Trophoblast cell (in vitro differentiated cells and primary cell): ENCODE measurements around the gene EFNA2.

Experiments
- DNase-seq, 2 donors: peaks; one replicate each; pipeline ENCODE4 v3.0.0-alpha.2; 2016
- H2AFZ ChIP-seq: 2 replicates; pipeline ENCODE4 v1.6.1; 2013; ENCODE audit warnings: low read length, moderate library complexity, mild to moderate bottlenecking; ENCODE audit not compliant: insufficient read depth, poor library complexity
- H2AK5ac ChIP-seq: 2 replicates; pipeline ENCODE4 v1.6.1; 2013; ENCODE audit warnings: mild to moderate bottlenecking, low read length
- H2BK120ac ChIP-seq: 2 replicates; pipeline ENCODE4 v1.6.1; 2013; ENCODE audit warnings: low read length, mild to moderate bottlenecking, moderate library complexity; ENCODE audit not compliant: insufficient read depth, poor library complexity
- H2BK12ac ChIP-seq: 2 replicates; pipeline ENCODE4 v1.6.1; 2013; ENCODE audit warnings: mild to moderate bottlenecking, low read length, moderate library complexity
- H2BK5ac ChIP-seq: 2 replicates; pipeline ENCODE4 v1.6.1; 2013; ENCODE audit warnings: low read length, low read depth, moderate library complexity, mild to moderate bottlenecking; ENCODE audit not compliant: poor library complexity
- H3K14ac ChIP-seq: 2 replicates; pipeline ENCODE4 v1.6.1; 2013; ENCODE audit warnings: mild to moderate bottlenecking, low read length
- H3K18ac ChIP-seq: 2 replicates; pipeline ENCODE4 v1.6.1; 2013; ENCODE audit warnings: mild to moderate bottlenecking, low read length
- H3K23ac ChIP-seq: 2 replicates; pipeline ENCODE4 v1.6.1; 2013; ENCODE audit warnings: low read length
- H3K27ac ChIP-seq: 2 replicates; pipeline ENCODE4 v1.5.1; 2013; ENCODE audit warnings: low read depth, mild to moderate bottlenecking, inconsistent platforms, low read length, moderate library complexity
- H3K27me3 ChIP-seq: 2 replicates; pipeline ENCODE4 v1.6.1; 2013; ENCODE audit warnings: inconsistent platforms, mild to moderate bottlenecking, low read length, moderate library complexity; ENCODE audit not compliant: insufficient read depth
- H3K36me3 ChIP-seq, 2 experiments: 1 replicate in 1 of 2; 2 replicates in 1 of 2; pipeline ENCODE4 v1.6.1; 2013; ENCODE audit warnings: low read length in 2 of 2, mild to moderate bottlenecking in 2 of 2, moderate library complexity in 1 of 2; ENCODE audit not compliant: insufficient read depth in 2 of 2, control insufficient read depth in 1 of 2
- H3K4ac ChIP-seq: 2 replicates; pipeline ENCODE4 v1.6.1; 2013; ENCODE audit warnings: low read depth, mild to moderate bottlenecking, low read length, moderate library complexity
- H3K4me1 ChIP-seq, 2 experiments: 1 replicate in 1 of 2; 2 replicates in 1 of 2; pipeline ENCODE4 v1.6.1; 2013; ENCODE audit warnings: low read length in 2 of 2, mild to moderate bottlenecking in 2 of 2, moderate library complexity in 1 of 2; ENCODE audit not compliant: insufficient read depth in 2 of 2, control insufficient read depth in 1 of 2
- H3K4me2 ChIP-seq: 2 replicates; pipeline ENCODE4 v1.6.1; 2013; ENCODE audit warnings: inconsistent platforms, mild to moderate bottlenecking, low read length, moderate library complexity
- H3K4me3 ChIP-seq: 2 replicates; pipeline ENCODE4 v1.5.1; 2013; ENCODE audit warnings: mild to moderate bottlenecking, low read depth, low read length, inconsistent platforms
- H3K79me1 ChIP-seq: one replicate; pipeline ENCODE4 v1.6.1; 2013; ENCODE audit warnings: low read length
- H3K79me2 ChIP-seq: 2 replicates; pipeline ENCODE4 v1.6.1; 2013; ENCODE audit warnings: low read length, mild to moderate bottlenecking; ENCODE audit not compliant: control insufficient read depth, insufficient read depth, poor library complexity
- H3K9ac ChIP-seq: 2 replicates; pipeline ENCODE4 v1.6.1; 2013; ENCODE audit warnings: mild to moderate bottlenecking, low read length
- H3K9me3 ChIP-seq: 2 replicates; pipeline ENCODE4 v1.6.1; 2013; ENCODE audit warnings: low read depth, mild to moderate bottlenecking, control low read depth, inconsistent platforms, low read length; ENCODE audit not compliant: insufficient read depth
- H4K12ac ChIP-seq: 2 replicates; pipeline ENCODE4 v1.6.1; 2013; ENCODE audit warnings: low read depth, mild to moderate bottlenecking, low read length, moderate library complexity
- H4K8ac ChIP-seq: 2 replicates; pipeline ENCODE4 v1.6.1; 2013; ENCODE audit warnings: low read depth, mild to moderate bottlenecking, low read length, moderate library complexity
- H4K91ac ChIP-seq: one replicate; pipeline ENCODE4 v1.6.1; 2013; ENCODE audit warnings: low read depth, mild to moderate bottlenecking, low read length, moderate library complexity
- WGBS: extraction: QIAGEN DNeasy Blood & Tissue Kit; methylation state at CpG from one replicate; pipeline ENCODE4 v1.1.7; 2013; ENCODE audit warnings: missing lambda C conversion rate; ENCODE audit not compliant: insufficient read length, insufficient coverage; ENCODE audit errors: extremely low coverage; 5-methylcytosine and 5-hydroxymethylcytosine counted together

EFNA2 gene

DNA sequence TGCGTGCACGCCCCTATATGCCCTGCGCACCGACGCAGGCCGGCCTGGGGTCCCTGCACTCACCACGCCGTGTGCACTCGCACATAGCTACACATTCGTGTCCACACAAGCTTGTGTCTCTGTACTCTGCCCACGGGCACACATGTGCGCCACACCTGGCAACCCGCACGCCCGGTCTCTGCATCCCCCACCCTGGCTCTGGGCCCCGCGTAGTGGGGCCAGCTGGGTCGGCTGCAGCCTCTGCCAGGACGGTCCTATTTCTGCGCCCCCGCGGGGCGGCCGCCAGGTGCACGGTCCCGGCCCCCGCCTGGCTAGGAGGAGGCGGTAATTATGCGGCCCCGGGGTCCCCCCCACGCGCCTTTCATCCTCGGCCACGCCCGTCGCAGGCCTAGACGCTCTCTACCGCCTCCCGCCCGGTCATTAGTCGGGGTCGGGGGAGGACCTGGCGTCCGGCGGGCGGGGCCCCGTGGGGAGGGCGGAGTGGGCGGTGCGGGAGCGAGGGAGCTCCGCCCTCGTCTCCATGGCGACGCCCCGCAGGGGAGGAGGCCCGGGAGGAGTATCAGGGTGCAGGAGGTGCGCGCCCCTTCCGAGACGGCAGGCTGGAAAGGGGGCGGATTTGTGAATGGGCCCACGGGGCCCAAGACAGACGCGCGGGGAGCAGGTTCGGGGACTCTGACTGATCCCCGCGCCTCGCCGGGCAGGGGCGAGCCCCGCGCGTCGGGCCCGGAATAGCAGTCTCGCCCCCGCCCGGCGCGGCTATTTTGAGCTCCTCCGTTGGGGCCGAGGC, 19.4 kb upstream of the EFNA2 start:
- WGBS, result no CpG with 5 or more reads among the region's 84 CpGs
- Histone ChIP-seq H3K36me3 (peaks cover 6 to 7% of the 10 kb centered on the region in 2 experiments), H4K8ac (peak overlapping the region; percentile 68), H2AK5ac (peak overlapping the region; percentile 87), H4K91ac (peak overlapping the region; percentile 73), H3K18ac (peak overlapping the region; percentile 85), H2BK120ac (peak overlapping the region; percentile 28), H3K9me3 (no peaks in the 10 kb centered on the region), H4K12ac (peak overlapping the region; percentile 31), H3K27me3 (no peaks in the 10 kb centered on the region), H3K23ac (no peak overlapping the region), H3K4me3 (peak overlapping the region; percentile 70), H3K9ac (no peak overlapping the region), H2AFZ (peak overlapping the region; percentile 37), H3K79me2 (peaks cover 13% of the 10 kb centered on the region), H3K79me1 (peaks cover 39% of the 10 kb centered on the region), H3K4ac (peak overlapping the region; percentile 46), H3K27ac (peak overlapping the region; percentile 81), H2BK5ac (peak overlapping the region; percentile 71), H3K4me1 (peaks cover 49 to 55% of the 10 kb centered on the region in 2 experiments), H3K14ac (peak overlapping the region; percentile 75), H3K4me2 (peak overlapping the region; percentile 84), H2BK12ac (peak overlapping the region; percentile 92)
- peak; percentile 74 to 93 for DNase-seq

DNA sequence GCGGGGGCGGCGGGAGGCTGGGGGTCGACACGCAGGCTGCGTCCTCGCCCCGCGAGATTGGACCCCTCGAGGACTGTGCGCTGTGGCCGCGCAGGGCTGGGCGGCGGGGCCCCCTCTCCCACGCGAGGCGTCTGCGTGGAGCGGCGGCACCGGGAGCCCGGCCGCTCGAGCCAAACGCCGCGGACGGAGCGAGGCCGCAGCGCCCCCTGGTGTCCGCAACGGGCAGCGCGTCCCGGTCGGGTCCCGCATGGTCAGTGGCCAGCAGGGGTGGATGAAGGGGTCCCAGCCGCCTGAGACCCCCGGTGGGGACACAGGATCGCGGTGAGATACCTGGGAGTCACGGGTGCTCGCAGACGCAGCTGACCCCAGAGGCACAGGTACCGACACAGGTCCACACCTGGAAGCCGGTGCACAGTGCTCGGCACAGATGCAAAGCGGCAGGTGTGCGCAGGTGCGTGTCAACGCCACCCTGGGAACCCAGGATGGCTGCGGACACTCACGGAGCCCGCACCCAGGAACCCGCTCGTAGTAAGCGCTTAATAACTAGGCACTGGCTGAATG, 18.7 kb upstream of the EFNA2 start:
- no peak overlapping the region for H4K91ac ChIP-seq
- H3K27ac ChIP-seq, result no peak overlapping the region
- no peaks in the 10 kb centered on the region for H3K9me3 ChIP-seq
- H2AK5ac ChIP-seq, result no peak overlapping the region
- H2BK12ac ChIP-seq, result no peak overlapping the region
- H3K9ac ChIP-seq, result no peak overlapping the region
- peak overlapping the region; percentile 34 for H4K8ac ChIP-seq
- H3K79me2 ChIP-seq, result peaks cover 13% of the 10 kb centered on the region
- H3K4me1 ChIP-seq, result peaks cover 43 to 48% of the 10 kb centered on the region in 2 experiments
- H3K18ac ChIP-seq, result no peak overlapping the region
- H3K23ac ChIP-seq, result no peak overlapping the region
- no peak overlapping the region for H3K4ac ChIP-seq
- H3K4me3 ChIP-seq, result peak overlapping the region; percentile 70
- no peak overlapping the region for H2BK120ac ChIP-seq
- H3K27me3 ChIP-seq, result no peaks in the 10 kb centered on the region
- peak; percentile 51 to 85 for DNase-seq
- peak overlapping the region; percentile 37 for H2AFZ ChIP-seq
- H4K12ac ChIP-seq, result no peak overlapping the region
- H3K14ac ChIP-seq, result no peak overlapping the region
- H3K36me3 ChIP-seq, result peaks cover 13% of the 10 kb centered on the region in 2 experiments
- no peak overlapping the region for H2BK5ac ChIP-seq
- peak overlapping the region; percentile 84 for H3K4me2 ChIP-seq
- H3K79me1 ChIP-seq, result peaks cover 32% of the 10 kb centered on the region
- no CpG with 5 or more reads among the region's 59 CpGs for WGBS

DNA sequence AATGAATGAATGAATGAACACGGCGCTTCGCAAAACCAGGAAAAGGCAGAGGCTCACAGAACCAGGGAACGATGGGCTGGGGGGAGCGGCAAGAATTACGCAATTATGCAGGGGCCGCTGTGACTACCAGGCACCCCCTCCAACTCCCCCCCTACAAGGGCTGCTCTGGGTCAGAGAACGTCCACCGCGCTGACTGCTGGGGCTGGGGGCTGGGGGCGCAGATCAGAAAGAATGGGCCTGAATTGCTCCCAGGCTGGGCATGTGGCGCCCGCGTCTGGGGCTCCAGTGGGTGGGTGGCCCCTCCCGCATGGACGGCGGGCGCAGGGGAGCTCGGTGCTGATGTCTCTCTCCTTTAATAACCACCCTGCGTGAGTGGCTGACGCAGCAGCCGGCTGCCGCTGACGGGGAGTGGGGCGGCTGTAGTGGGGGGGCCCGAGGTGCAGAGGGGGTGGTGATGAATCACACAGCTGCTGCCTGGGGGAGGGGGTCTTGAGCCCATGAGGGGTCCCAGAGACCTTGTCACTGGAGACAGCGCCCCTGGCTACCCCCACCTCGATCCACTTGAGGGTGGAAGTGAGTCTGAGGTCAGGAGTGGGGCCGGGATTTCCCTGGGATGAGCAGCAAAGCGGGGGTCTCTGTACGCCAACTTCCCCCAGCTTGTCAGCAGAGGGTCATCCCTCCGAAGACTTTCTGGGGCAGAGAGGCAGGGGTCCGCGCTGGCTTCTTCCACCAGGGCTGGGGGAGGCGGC, 18.0 kb upstream of the EFNA2 start:
- no peak overlapping the region for H4K91ac ChIP-seq
- H3K9me3 ChIP-seq, result no peaks in the 10 kb centered on the region
- WGBS, result no CpG with 5 or more reads among the region's 35 CpGs
- DNase-seq, result no peak
- no peak overlapping the region for H3K18ac ChIP-seq
- H3K4me1 ChIP-seq, result peaks cover 36 to 41% of the 10 kb centered on the region in 2 experiments
- H3K9ac ChIP-seq, result no peak overlapping the region
- H3K36me3 ChIP-seq, result peaks cover 19% of the 10 kb centered on the region in 2 experiments
- no peak overlapping the region for H2BK12ac ChIP-seq
- H2BK5ac ChIP-seq, result no peak overlapping the region
- H3K27ac ChIP-seq, result no peak overlapping the region
- peaks cover 13% of the 10 kb centered on the region for H3K79me2 ChIP-seq
- H2BK120ac ChIP-seq, result no peak overlapping the region
- H2AFZ ChIP-seq, result no peak overlapping the region
- no peak overlapping the region for H3K14ac ChIP-seq
- H3K4me3 ChIP-seq, result no peak overlapping the region
- no peak overlapping the region for H3K4ac ChIP-seq
- H4K8ac ChIP-seq, result no peak overlapping the region
- peaks cover 28% of the 10 kb centered on the region for H3K79me1 ChIP-seq
- H4K12ac ChIP-seq, result no peak overlapping the region
- H3K4me2 ChIP-seq, result no peak overlapping the region
- H2AK5ac ChIP-seq, result no peak overlapping the region
- H3K27me3 ChIP-seq, result no peaks in the 10 kb centered on the region
- no peak overlapping the region for H3K23ac ChIP-seq

DNA sequence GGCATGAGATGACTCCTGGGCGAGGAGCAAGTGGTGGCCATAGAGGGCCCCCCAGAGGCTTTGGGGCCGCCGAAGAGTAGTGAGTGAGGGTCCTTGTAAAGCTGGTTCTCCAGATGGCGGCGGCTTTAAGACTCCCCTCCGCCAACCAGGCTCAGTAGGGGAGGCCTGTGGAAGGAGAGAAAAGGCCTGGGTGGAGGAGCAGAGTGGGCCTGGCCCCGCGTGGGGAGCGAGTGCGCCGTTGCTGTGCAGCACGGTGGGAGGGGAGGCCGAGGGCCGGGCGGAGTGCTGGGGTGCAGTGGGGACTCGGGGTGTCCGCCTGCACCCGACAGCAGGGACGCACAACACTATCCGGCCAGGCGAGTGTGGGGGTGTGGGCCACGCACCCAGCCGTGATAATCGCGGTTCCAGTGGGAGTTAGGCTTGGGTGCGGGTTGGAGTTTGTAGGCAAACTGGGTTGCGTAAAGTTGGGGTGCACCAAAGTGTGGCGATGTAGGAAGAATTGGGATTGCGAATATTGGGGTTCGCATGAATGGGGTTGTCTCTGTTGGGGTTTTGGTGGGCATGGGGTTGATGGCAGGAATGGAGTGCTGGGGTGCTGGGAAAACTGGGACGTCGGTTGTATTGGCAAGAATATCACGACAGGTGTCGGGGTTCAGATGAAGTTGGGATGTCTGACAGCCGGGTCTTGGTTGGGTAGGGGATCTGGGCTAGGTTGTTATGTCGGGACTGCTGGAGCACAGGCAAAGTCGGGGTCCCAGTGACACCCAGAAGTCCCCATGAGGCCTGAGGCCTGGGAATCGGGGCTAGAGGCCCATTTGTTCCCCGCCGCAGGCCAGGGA, 17.2 kb upstream of the EFNA2 start:
- no peak overlapping the region for H4K12ac ChIP-seq
- H3K4me2 ChIP-seq, result peak overlapping the region; percentile 61
- no peak overlapping the region for H2BK5ac ChIP-seq
- no peak overlapping the region for H3K18ac ChIP-seq
- H4K8ac ChIP-seq, result no peak overlapping the region
- 100% methylated on average over 4 of the region's 40 CpGs for WGBS
- no peak overlapping the region for H2BK12ac ChIP-seq
- no peak overlapping the region for H3K4ac ChIP-seq
- DNase-seq, result no peak
- no peak overlapping the region for H2BK120ac ChIP-seq
- no peak overlapping the region for H3K23ac ChIP-seq
- no peak overlapping the region for H3K4me3 ChIP-seq
- peaks cover 29 to 35% of the 10 kb centered on the region in 2 experiments for H3K4me1 ChIP-seq
- H3K79me2 ChIP-seq, result peaks cover 13% of the 10 kb centered on the region
- no peak overlapping the region for H3K9ac ChIP-seq
- peaks cover 23% of the 10 kb centered on the region for H3K79me1 ChIP-seq
- no peak overlapping the region for H3K14ac ChIP-seq
- H4K91ac ChIP-seq, result no peak overlapping the region
- no peak overlapping the region for H2AFZ ChIP-seq
- peak overlapping the region; percentile 9 for H2AK5ac ChIP-seq
- no peak overlapping the region for H3K27ac ChIP-seq
- H3K36me3 ChIP-seq, result peaks cover 27% of the 10 kb centered on the region in 2 experiments
- no peaks in the 10 kb centered on the region for H3K27me3 ChIP-seq
- H3K9me3 ChIP-seq, result no peaks in the 10 kb centered on the region
